ENCODE measurements around the gene ANP32E. TPM values are rescaled to one million over a fixed set of nuclear protein-coding genes. Genes with fewer than 3 reads are reported as not detected.

ANP32E gene
- total and polyA plus RNA-seq, 9 of the 15 experiments (the other 6 are each of a cell fraction or from before 2014, with no cell fraction given): 60.4 to 197 (median 104) TPM

- no peak for TF ChIP-seq ZNF318 (IDR thresholded peaks at IDR 0.05; ENCODE audit: borderline replicate concordance in 1 of 2, low read depth in 1 of 2)
- TF ChIP-seq POLR2H (tag; IDR thresholded peaks at IDR 0.05; ENCODE audit: low read depth): no peak
- TF ChIP-seq UBTF (IDR thresholded peaks at IDR 0.05; ENCODE audit: borderline replicate concordance in 1 of 2, low read depth in 2 of 2, low read length in 2 of 2): no peak
- TF ChIP-seq FOXA1 (IDR thresholded peaks at IDR 0.05; ENCODE audit: borderline replicate concordance): no peak
- no peak for TF ChIP-seq TGIF2 (CRISPR knock-in tag; IDR thresholded peaks at IDR 0.05)
- TF ChIP-seq ZNF274 (IDR thresholded peaks at IDR 0.05; ENCODE audit: borderline replicate concordance, low read depth, low read length): no peak
- no peak for TF ChIP-seq HLTF (IDR thresholded peaks at IDR 0.05)
- TF ChIP-seq ZBTB5 (IDR thresholded peaks at IDR 0.05): no peak
Observed at GRCh38 chr1:150273311-150273710, 37.4 kb upstream of the ANP32E start (continued).

Data from K562 (cell line).